Measurements from ENCODE around the gene UBE2C. TPM values are rescaled to one million over a fixed set of nuclear protein-coding genes. Genes with fewer than 3 reads are reported as not detected.

The UBE2C gene
- total RNA-seq, 1 experiment from 2014 or later, result 249 TPM

Other genes starting within 250 kb of the UBE2C start
- gene WFDC8, start 233.4 kb upstream of the UBE2C start, total RNA-seq (2021), result not detected in 3 replicates
- 0.37 TPM in 1 of 3 replicates, not detected in the others for gene WFDC10A, start 182.9 kb upstream of the UBE2C start, total RNA-seq (2021)
- gene WFDC9, start 181.4 kb upstream of the UBE2C start, total RNA-seq (2021), result not detected in 3 replicates
- gene WFDC11, start 142.4 kb upstream of the UBE2C start, total RNA-seq (2021), result not detected in 3 replicates
- not detected in 3 replicates for gene WFDC13, start 110.6 kb upstream of the UBE2C start, total RNA-seq (2021)
- 0.42 to 0.62 TPM (median 0.53 TPM) in 3 replicates for gene WFDC10B, start 107.6 kb upstream of the UBE2C start, total RNA-seq (2021)
- gene SPINT4, start 90.3 kb upstream of the UBE2C start, total RNA-seq (2021), result not detected in 3 replicates
- not detected in 3 replicates for gene WFDC3, start 20.8 kb upstream of the UBE2C start, total RNA-seq (2021)
- 34.2 to 35.7 TPM (median 35.1 TPM) in 3 replicates for gene DNTTIP1, start 20.7 kb upstream of the UBE2C start, total RNA-seq (2021)
- gene TNNC2, start 14.7 kb downstream of the UBE2C start, total RNA-seq (2021), result 2.7 to 3.6 TPM (median 3.0 TPM) in 3 replicates
- 17.9 to 23.1 TPM (median 21.7 TPM) in 3 replicates for gene SNX21, start 21.2 kb downstream of the UBE2C start, total RNA-seq (2021)
- 38.1 to 41.1 TPM (median 39.4 TPM) in 3 replicates for gene ACOT8, start 44.7 kb downstream of the UBE2C start, total RNA-seq (2021)
- gene ZSWIM3, start 45.0 kb downstream of the UBE2C start, total RNA-seq (2021), result 3.4 to 5.4 TPM (median 4.7 TPM) in 3 replicates
- 15.2 to 17.4 TPM (median 17.0 TPM) in 3 replicates for gene ZSWIM1, start 68.6 kb downstream of the UBE2C start, total RNA-seq (2021)
- 3.3 to 4.5 TPM (median 3.7 TPM) in 3 replicates for gene SPATA25, start 75.0 kb downstream of the UBE2C start, total RNA-seq (2021)
- gene NEURL2, start 78.6 kb downstream of the UBE2C start, total RNA-seq (2021), result 6.1 to 8.3 TPM (median 6.6 TPM) in 3 replicates
- gene CTSA, start 78.7 kb downstream of the UBE2C start, total RNA-seq (2021), result 44.2 to 48.3 TPM (median 47.2 TPM) in 3 replicates
- gene PLTP, start 99.5 kb downstream of the UBE2C start, total RNA-seq (2021), result 109 to 135 TPM (median 133 TPM) in 3 replicates
- 37.7 to 42.2 TPM (median 39.4 TPM) in 3 replicates for gene PCIF1, start 122.0 kb downstream of the UBE2C start, total RNA-seq (2021)
- gene ZNF335, start 159.6 kb downstream of the UBE2C start, total RNA-seq (2021), result 16.3 to 20.0 TPM (median 16.4 TPM) in 3 replicates
- 5.8 to 7.1 TPM (median 5.8 TPM) in 3 replicates for gene MMP9, start 196.3 kb downstream of the UBE2C start, total RNA-seq (2021)
- gene SLC12A5, start 216.6 kb downstream of the UBE2C start, total RNA-seq (2021), result 6.6 to 8.5 TPM (median 7.2 TPM) in 3 replicates